Measurements from ENCODE around the gene SRSF3. TPM values are rescaled to one million over a fixed set of nuclear protein-coding genes. Genes with fewer than 3 reads are reported as not detected.
"Not testable (repeated sequence)": the region's sequence is repeated elsewhere in the genome, so short reads cannot be mapped to it uniquely, and the experiment has no call there.

Gene SRSF3
- total RNA-seq, 1 experiment from 2014 or later: 297 TPM

- CTCF ChIA-PET: no interaction called here
- peaks cover 32% of the 10 kb centered on the region for H4K20me1 ChIP-seq (ENCODE audit: low read length)
- H2AFZ ChIP-seq (ENCODE audit: low read length): no peak overlapping the region
- no peak overlapping the region for H3K9ac ChIP-seq (ENCODE audit: low read length)
- H3K9me2 ChIP-seq (replicated peaks; ENCODE audit: low read length): no peaks in the 10 kb centered on the region
- H3K27ac ChIP-seq (ENCODE audit: low read length): no peak overlapping the region
- no peak for TF ChIP-seq CTCF (conservative IDR thresholded peaks at IDR 0.05; ENCODE audit: low read depth, low read length)
- TF ChIP-seq EZH2 (IDR thresholded peaks at IDR 0.05; ENCODE audit: low read length, unreplicated experiment): no peak
- TF ChIP-seq EZH2phosphoT487 (IDR thresholded peaks at IDR 0.05; ENCODE audit: borderline replicate concordance, low read length): no peak
- POLR2A ChIA-PET (ENCODE audit: unreplicated experiment): interaction anchor here (0.6 to 0.7 kb wide), 2 partner anchors 83 to 463 kb away, joined by 3 to 7 read pairs; no protein-coding TSS in a partner anchor
- no peak for DNase-seq
- H3F3A ChIP-seq (ENCODE audit: low read length, unreplicated experiment): peaks cover 28% of the 10 kb centered on the region
- peaks cover 49% of the 10 kb centered on the region for H3K36me3 ChIP-seq (ENCODE audit: low read depth, low read length)
- no TSS peak for BruUV-seq (replicated peaks)
- no peaks in the 10 kb centered on the region for H3K4me1 ChIP-seq (ENCODE audit: insufficient read depth, low read length)
- no peak overlapping the region for H3K4me3 ChIP-seq (ENCODE audit: low read length)
- intact Hi-C loops (cut with micrococcal nuclease): loop anchor here (10.0 kb wide), 1 partner anchor 114 kb away; no protein-coding TSS in a partner anchor
- H3K9me3 ChIP-seq (ENCODE audit: low read length): no peaks in the 10 kb centered on the region
- peaks cover 15% of the 10 kb centered on the region; the same call in 1 of the 2 replicates for H3K79me2 ChIP-seq (ENCODE audit: low read length)
- H3K4me2 ChIP-seq (ENCODE audit: low read length): no peak overlapping the region
- ATAC-seq: no peak
- H3K27me3 ChIP-seq (ENCODE audit: low read length): no peaks in the 10 kb centered on the region
Measured at GRCh38 chr6:36610956-36611336, 16.8 kb downstream of the SRSF3 start.

GRCh38 chr6:36611679-36612078, 17.5 kb downstream of the SRSF3 start:
- H4K20me1 ChIP-seq (ENCODE audit: low read length): peaks cover 29% of the 10 kb centered on the region
- CTCF ChIA-PET; H2AFZ ChIP-seq (ENCODE audit: low read length); H3K4me1 ChIP-seq (ENCODE audit: insufficient read depth, low read length); BruUV-seq (replicated peaks); ATAC-seq; DNase-seq; H3K27ac ChIP-seq (ENCODE audit: low read length); H3K4me3 ChIP-seq (ENCODE audit: low read length); H3K9me3 ChIP-seq (ENCODE audit: low read length); H3K4me2 ChIP-seq (ENCODE audit: low read length); H3K27me3 ChIP-seq (ENCODE audit: low read length); H3K9me2 ChIP-seq (replicated peaks; ENCODE audit: low read length); H3K9ac ChIP-seq (ENCODE audit: low read length): not testable (repeated sequence)
- H3K36me3 ChIP-seq (ENCODE audit: low read depth, low read length): peaks cover 45% of the 10 kb centered on the region
- POLR2A ChIA-PET (ENCODE audit: unreplicated experiment): interaction anchor here (0.7 kb wide), 1 partner anchor 83 kb away, joined by 7 read pairs; no protein-coding TSS in a partner anchor
- intact Hi-C loops (cut with micrococcal nuclease): loop anchor here (10.0 kb wide), 1 partner anchor 113 kb away; no protein-coding TSS in a partner anchor
- peaks cover 25% of the 10 kb centered on the region for H3F3A ChIP-seq (ENCODE audit: low read length, unreplicated experiment)
- peaks cover 12% of the 10 kb centered on the region; the same call in 1 of the 2 replicates for H3K79me2 ChIP-seq (ENCODE audit: low read length)

GRCh38 chr6:36612101-36612625, 18.0 kb downstream of the SRSF3 start:
- H3K27me3 ChIP-seq (ENCODE audit: low read length): no peaks in the 10 kb centered on the region
- intact Hi-C loops (cut with micrococcal nuclease): loop anchor here (10.0 kb wide), 1 partner anchor 113 kb away; no protein-coding TSS in a partner anchor

More at GRCh38 chr6:36612101-36612625, 18.0 kb downstream of the SRSF3 start:
- Histone ChIP-seq H3K4me3 (ENCODE audit: low read length) (no peak overlapping the region), H3K4me1 (ENCODE audit: insufficient read depth, low read length) (peaks cover 9% of the 10 kb centered on the region), H3K9me3 (ENCODE audit: low read length) (no peaks in the 10 kb centered on the region), H3K27ac (ENCODE audit: low read length) (no peak overlapping the region), H4K20me1 (ENCODE audit: low read length) (peaks cover 24% of the 10 kb centered on the region), H3F3A (ENCODE audit: low read length, unreplicated experiment) (peaks cover 21% of the 10 kb centered on the region), H3K4me2 (ENCODE audit: low read length) (no peak overlapping the region), H3K79me2 (ENCODE audit: low read length) (peaks cover 7% of the 10 kb centered on the region; the same call in 1 of the 2 replicates), H2AFZ (ENCODE audit: low read length) (no peak overlapping the region), H3K9ac (ENCODE audit: low read length) (no peak overlapping the region), H3K9me2 (replicated peaks; ENCODE audit: low read length) (no peaks in the 10 kb centered on the region), H3K36me3 (ENCODE audit: low read depth, low read length) (peaks cover 40% of the 10 kb centered on the region)
- ChIA-PET POLR2A (ENCODE audit: unreplicated experiment) (no interaction called here), CTCF (no interaction called here)
- DNase-seq (no peak), ATAC-seq (no peak)
- no TSS peak for BruUV-seq (replicated peaks)
- TF ChIP-seq EZH2 (IDR thresholded peaks at IDR 0.05; ENCODE audit: low read length, unreplicated experiment): no peak
